Upper lobe of left lung (tissue), 6 donors: ENCODE results near the gene FBXL13. TPM values are rescaled to one million over a fixed set of nuclear protein-coding genes. Genes with fewer than 3 reads are reported as not detected.
A peak's percentile ranks its signal among the peaks of the same experiment; 100 is the strongest.

Experiments
- ATAC-seq, 2 donors: fragments of 200-7000 bp; cut with Tn5 transposase; one replicate each; pipeline ENCODE4 v1.9.1; 2022; ENCODE audit warnings: mild to moderate bottlenecking in 2 of 2, moderate library complexity in 2 of 2; ENCODE audit not compliant: low FRiP score in 2 of 2
- DNase-seq, 2 donors: peaks; one replicate each; pipeline ENCODE4 v3.0.0-alpha.2; 2019 to 2020
- H3K27ac ChIP-seq, 4 donors: fragments of 200-600 bp; sonication (generic); one replicate each; pipeline ENCODE4 v1.5.1; 2016 to 2019
- H3K27me3 ChIP-seq, 4 donors: fragments of 200-600 bp; sonication (generic); one replicate each; pipeline ENCODE4 v1.5.1; 2017 to 2019
- H3K36me3 ChIP-seq, 4 donors: fragments of 200-600 bp; sonication (generic); one replicate each; pipeline ENCODE4 v1.5.1; 2016 to 2019
- H3K4me1 ChIP-seq, 4 donors: fragments of 200-600 bp; sonication (generic); one replicate each; pipeline ENCODE4 v1.5.1; 2018 to 2019
- H3K4me3 ChIP-seq, 4 donors: fragments of 200-600 bp; sonication (generic); one replicate each; pipeline ENCODE4 v1.5.1; 2017 to 2019; ENCODE audit warnings: mild to moderate bottlenecking in 2 of 4, moderate library complexity in 1 of 4
- H3K9me3 ChIP-seq, 4 donors: fragments of 200-600 bp; sonication (generic); one replicate each; pipeline ENCODE4 v1.5.1; 2018 to 2019
- EP300 ChIP-seq, 4 donors: sonication (generic); formaldehyde crosslinking; IDR thresholded peaks; one replicate each; pipeline ENCODE4 v1.5.1; 2017; ENCODE audit warnings: antibody characterized with exemption in 4 of 4, control low read depth in 2 of 4
- POLR2A ChIP-seq, 4 donors: fragments of 450-650 bp; IDR thresholded peaks; one replicate each; pipeline ENCODE4 v1.5.1; 2016 to 2017; ENCODE audit warnings: antibody characterized with exemption in 4 of 4, mild to moderate bottlenecking in 2 of 4
- POLR2AphosphoS5 ChIP-seq, 2 donors: sonication (generic); formaldehyde crosslinking; IDR thresholded peaks; one replicate each; pipeline ENCODE4 v1.5.1; 2017; ENCODE audit warnings: antibody characterized with exemption in 2 of 2
- WGBS, 2 donors: methylation state at CpG; one replicate each; pipeline ENCODE4 v1.1.5; 2017 to 2018; 5-methylcytosine and 5-hydroxymethylcytosine counted together
- total RNA-seq, 6 donors: library from RNA; depleted of rRNA in 4 of 6; stranded (reverse); fragments of >200 nt in 4 of 6; gene quantifications; one replicate each; pipeline versions ENCODE4 v1.1.0 to v1.2.1, GENCODE V29; 2016 to 2021
- TF ChIP-seq, protein P1 (sequence below), 6 experiments: fragments of 450-650 bp in 4 of 6; fragments of 200-600 bp in 2 of 6; sonication (generic) in 2 of 6; IDR thresholded peaks; one replicate each; pipeline ENCODE4 v1.5.1; 2016 to 2019; ENCODE audit warnings: antibody characterized with exemption in 6 of 6
- donor health status: DM: no; HTN: no; CAD: no; lungs with moderate emphysema.
- donor health status: DM: no; HTN: yes; CAD: no; lungs with severe emphysema.

FBXL13 gene
- total RNA-seq, 6 donors from 2014 or later = 1.6 to 11.6 (median 2.9) TPM

DNA sequence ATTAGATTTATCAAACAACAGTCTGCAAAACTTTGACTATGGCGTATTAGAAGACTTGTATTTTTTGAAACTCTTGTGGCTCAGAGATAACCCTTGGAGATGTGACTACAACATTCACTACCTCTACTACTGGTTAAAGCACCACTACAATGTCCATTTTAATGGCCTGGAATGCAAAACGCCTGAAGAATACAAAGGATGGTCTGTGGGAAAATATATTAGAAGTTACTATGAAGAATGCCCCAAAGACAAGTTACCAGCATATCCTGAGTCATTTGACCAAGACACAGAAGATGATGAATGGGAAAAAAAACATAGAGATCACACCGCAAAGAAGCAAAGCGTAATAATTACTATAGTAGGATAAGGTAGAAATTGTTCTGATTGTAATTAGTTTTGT is 130.4 kb downstream of the FBXL13 start:
- ATAC-seq = no peak
- H3K36me3 ChIP-seq = no peaks in the 10 kb centered on the region
- peaks cover 0 to 6% (median 2%) of the 10 kb centered on the region in 4 donors for H3K4me1 ChIP-seq
- no peak for DNase-seq
- no peak overlapping the region for H3K27ac ChIP-seq
- TF ChIP-seq POLR2A (IDR thresholded peaks at IDR 0.05) (no peak), POLR2AphosphoS5 (IDR thresholded peaks at IDR 0.05) (no peak), EP300 (IDR thresholded peaks at IDR 0.05) (no peak)
- TF ChIP-seq, protein P1, sequence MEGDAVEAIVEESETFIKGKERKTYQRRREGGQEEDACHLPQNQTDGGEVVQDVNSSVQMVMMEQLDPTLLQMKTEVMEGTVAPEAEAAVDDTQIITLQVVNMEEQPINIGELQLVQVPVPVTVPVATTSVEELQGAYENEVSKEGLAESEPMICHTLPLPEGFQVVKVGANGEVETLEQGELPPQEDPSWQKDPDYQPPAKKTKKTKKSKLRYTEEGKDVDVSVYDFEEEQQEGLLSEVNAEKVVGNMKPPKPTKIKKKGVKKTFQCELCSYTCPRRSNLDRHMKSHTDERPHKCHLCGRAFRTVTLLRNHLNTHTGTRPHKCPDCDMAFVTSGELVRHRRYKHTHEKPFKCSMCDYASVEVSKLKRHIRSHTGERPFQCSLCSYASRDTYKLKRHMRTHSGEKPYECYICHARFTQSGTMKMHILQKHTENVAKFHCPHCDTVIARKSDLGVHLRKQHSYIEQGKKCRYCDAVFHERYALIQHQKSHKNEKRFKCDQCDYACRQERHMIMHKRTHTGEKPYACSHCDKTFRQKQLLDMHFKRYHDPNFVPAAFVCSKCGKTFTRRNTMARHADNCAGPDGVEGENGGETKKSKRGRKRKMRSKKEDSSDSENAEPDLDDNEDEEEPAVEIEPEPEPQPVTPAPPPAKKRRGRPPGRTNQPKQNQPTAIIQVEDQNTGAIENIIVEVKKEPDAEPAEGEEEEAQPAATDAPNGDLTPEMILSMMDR (IDR thresholded peaks at IDR 0.05) = no peak
- no peaks in the 10 kb centered on the region for H3K27me3 ChIP-seq
- H3K9me3 ChIP-seq = no peaks in the 10 kb centered on the region
- H3K4me3 ChIP-seq = no peak overlapping the region
- WGBS, 2 donors = 93 to 98% methylated on average over 4 of the region's 4 CpGs

DNA sequence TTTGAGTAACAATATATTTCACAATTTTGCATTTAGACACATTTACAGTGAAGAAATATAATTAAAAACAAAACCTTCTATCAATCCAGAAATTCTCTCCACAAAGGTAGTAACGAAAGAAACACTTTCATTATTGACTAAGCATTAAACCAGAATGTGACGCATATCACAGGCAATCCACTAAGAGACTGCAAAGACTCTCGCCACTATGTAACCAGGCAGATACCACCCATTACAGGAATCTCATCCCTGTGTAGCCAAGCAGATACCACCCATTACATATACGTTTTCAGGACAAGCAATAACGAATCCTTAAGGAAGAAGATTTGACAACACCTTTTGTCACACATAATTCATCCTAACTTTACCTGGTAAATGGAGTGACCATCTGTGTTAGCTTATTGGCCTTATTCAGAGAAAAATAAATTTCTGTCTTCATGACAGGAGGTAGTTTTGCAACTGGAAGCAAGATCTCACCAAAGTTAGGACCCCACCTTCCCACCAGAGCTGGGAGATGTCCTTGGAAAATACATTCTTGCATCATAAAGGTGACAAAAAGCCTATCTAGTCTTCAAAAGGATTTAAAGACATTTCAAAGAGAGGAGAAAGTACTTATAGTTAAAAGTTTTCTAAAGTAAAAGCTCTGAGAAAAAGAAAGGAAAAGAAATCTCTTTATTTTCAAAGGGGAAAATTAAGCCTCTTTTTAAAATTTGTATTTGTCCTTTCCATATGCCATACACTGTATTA is 131.0 kb downstream of the FBXL13 start:
- no peak for DNase-seq
- peaks cover 0 to 7% (median 2%) of the 10 kb centered on the region in 4 donors for H3K4me1 ChIP-seq
- H3K27me3 ChIP-seq = no peaks in the 10 kb centered on the region
- H3K27ac ChIP-seq = no peak overlapping the region
- 86 to 89% methylated on average over 5 of the region's 5 CpGs for WGBS, 2 donors
- H3K4me3 ChIP-seq = no peak overlapping the region
- H3K9me3 ChIP-seq = no peaks in the 10 kb centered on the region
- TF ChIP-seq POLR2AphosphoS5 (IDR thresholded peaks at IDR 0.05) (no peak), POLR2A (IDR thresholded peaks at IDR 0.05) (no peak), EP300 (IDR thresholded peaks at IDR 0.05) (no peak)
- TF ChIP-seq, protein P1 (IDR thresholded peaks at IDR 0.05) = no peak
- ATAC-seq = no peak
- H3K36me3 ChIP-seq = no peaks in the 10 kb centered on the region

DNA sequence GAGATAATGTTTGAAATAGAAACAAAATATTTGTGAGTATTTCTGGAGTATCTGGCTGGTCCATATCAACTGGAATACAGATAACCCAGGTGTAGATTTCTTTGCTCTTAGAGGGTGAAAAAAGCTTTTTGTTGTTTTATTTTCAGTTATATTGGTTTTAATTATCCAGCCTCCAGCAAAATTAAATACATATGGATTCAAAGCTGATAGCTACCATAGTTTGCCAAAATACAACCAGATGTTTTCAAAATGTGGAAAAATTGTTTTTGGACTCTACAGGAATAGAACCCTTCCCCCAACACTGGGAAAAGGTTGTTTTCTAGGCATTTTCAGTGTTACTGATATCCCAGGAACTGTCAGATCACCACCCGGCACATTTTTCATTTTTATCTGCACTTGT is 131.7 kb downstream of the FBXL13 start:
- ATAC-seq (no peak), DNase-seq (no peak)
- Histone ChIP-seq H3K9me3 (no peaks in the 10 kb centered on the region), H3K4me1 (peaks cover 4 to 10% (median 6%) of the 10 kb centered on the region in 4 donors), H3K4me3 (no peak overlapping the region), H3K36me3 (no peaks in the 10 kb centered on the region), H3K27me3 (no peaks in the 10 kb centered on the region), H3K27ac (no peak overlapping the region)
- 79 to 100% methylated on average over 1 of the region's 1 CpG for WGBS, 2 donors
- TF ChIP-seq EP300 (IDR thresholded peaks at IDR 0.05) = no peak

- Histone ChIP-seq H3K27me3 (no peaks in the 10 kb centered on the region), H3K36me3 (no peaks in the 10 kb centered on the region), H3K4me1 (peaks cover 4 to 10% (median 6%) of the 10 kb centered on the region in 4 donors), H3K27ac (no peak overlapping the region), H3K4me3 (no peak overlapping the region), H3K9me3 (no peaks in the 10 kb centered on the region)
- no peak for DNase-seq
- ATAC-seq = no peak
- WGBS, 2 donors = 57 to 61% methylated on average over 4 of the region's 4 CpGs
- no peak for TF ChIP-seq EP300 (IDR thresholded peaks at IDR 0.05)
- TF ChIP-seq POLR2A (IDR thresholded peaks at IDR 0.05) = no peak
- TF ChIP-seq, protein P1 (IDR thresholded peaks at IDR 0.05) = no peak
Measured at GRCh38 chr7:102942181-102942866, 132.3 kb downstream of the FBXL13 start.

DNA sequence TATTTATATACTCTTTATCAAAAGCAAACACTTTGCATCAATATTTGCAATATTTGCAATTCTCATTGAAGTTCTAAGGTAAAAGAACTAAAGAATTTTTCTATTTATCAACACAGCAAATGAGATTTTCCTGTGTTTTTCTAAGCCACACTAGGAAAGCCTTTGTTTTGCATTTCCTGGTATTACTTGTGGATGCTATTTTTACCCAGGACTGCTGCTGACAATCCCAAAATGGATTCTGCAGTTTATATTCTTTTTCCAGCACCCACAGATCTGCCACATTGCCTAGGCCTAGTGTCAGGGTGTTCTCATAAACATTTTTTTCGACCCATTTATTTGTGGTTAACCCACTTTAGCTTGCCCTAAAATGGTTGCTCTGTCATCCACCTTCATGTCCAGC is 135.9 kb downstream of the FBXL13 start:
- H3K27ac ChIP-seq = peak overlapping the region in 2 of 4 donors; percentile 29 to 44
- WGBS, 2 donors = 52 to 53% methylated on average over 1 of the region's 1 CpG
- H3K4me3 ChIP-seq = no peak overlapping the region
- TF ChIP-seq, protein P1 (IDR thresholded peaks at IDR 0.05) = no peak
- TF ChIP-seq POLR2A (IDR thresholded peaks at IDR 0.05) (no peak), EP300 (IDR thresholded peaks at IDR 0.05) (no peak), POLR2AphosphoS5 (IDR thresholded peaks at IDR 0.05) (no peak)
- H3K4me1 ChIP-seq = peaks cover 4 to 11% (median 8%) of the 10 kb centered on the region in 4 donors
- DNase-seq (no peak), ATAC-seq (no peak)
- H3K36me3 ChIP-seq = no peaks in the 10 kb centered on the region
- no peaks in the 10 kb centered on the region for H3K27me3 ChIP-seq
- no peaks in the 10 kb centered on the region for H3K9me3 ChIP-seq
